HG02938 (cell line): ENCODE data around the gene POU3F1.

ENCODE experiments used
- ATAC-seq: cut with Tn5 transposase; IDR thresholded peaks from one replicate; pipeline ENCODE4 v1.9.1; 2021; ENCODE audit warnings: mild to moderate bottlenecking, moderate library complexity; ENCODE audit not compliant: unreplicated experiment

The POU3F1 gene

GRCh38 chr1:38006008-38006828 lies 40.4 kb downstream of the POU3F1 start:
- ATAC-seq: no peak

DNA sequence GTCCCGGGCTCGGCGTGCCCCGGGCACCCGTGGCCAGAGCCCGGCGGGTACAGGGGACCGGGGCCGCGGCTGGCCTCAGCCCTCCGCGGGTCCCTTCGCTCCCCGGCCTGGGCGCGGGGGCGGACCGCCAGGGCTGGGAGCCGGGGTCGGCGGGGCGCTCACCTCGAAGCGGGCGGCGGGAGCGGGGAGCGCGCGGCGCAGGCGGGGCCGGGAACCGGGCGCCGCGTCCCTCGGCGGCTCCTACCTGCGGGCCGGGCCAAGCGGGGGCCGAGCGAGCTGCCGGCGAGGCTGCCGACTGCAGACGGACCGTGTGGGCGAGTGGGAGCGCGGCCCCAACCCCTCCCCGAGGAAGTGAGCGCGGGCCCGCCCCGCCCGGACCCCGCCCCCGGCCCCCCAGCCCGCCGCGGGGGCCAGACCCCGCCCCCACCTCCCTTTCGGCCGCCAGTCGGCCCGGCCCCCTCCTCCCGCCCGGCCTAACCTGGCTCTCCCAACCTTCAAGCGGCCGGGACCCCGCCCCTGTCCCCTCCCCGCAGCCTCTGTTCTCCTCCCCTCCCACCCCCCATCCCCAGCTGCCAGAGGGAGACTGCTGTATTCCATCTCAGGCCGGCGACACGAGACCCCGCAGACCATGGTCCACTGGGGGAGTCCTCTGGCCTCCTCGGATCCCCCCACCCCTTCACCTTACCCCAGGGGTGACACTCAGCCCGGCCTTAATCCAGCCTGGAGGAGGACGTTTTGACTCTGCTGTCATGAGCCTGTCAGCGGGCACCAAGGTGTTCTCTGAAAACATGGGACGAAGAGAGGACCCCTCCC lies 41.2 kb downstream of the POU3F1 start, which contains the start of gene FHL3:
Gene FHL3 (minus strand): TSS at position 320 of the 813 bp plus-strand sequence. CDS start 6,102 bp downstream, outside the sequence.
- no peak for ATAC-seq

DNA sequence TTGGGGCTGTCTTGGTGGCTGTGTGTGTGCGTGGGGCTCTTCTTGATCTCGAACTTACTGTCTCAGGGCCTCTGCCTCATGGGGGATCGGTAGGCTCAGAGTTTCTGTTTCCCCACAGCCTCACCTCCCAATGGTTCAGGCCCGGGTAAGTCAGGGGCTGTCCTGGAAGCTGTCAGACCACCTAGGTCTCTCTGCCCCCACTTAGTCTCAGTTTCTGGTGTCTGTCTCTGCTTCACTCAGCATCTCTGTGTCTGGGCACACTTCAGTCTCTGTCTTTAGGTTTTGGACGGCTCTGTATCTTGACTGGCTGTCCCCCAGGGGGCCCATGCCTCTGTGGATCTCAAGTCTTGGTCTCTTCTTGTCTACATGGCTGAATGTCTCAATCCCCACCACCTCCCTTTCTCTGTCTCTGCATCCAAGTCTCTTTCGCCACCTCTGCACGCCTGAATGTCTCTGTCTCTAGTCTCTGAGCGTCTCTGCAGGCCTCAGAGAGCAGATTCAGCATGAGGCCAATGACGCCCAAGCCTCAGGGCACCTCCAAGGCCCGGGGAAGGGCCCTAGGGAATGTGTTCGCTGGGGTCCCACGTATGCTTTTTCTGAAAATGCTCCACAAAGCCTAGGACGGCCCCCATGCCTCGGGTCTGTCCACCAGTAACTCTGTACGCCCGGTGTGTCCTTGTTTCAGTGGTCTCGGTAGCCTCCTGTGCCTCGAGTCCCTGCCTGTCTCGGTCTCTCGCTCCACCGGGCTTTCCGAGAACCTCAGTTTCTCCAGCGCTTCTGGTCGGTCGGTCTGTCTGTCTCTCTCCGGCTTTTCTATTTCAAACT lies 42.1 kb downstream of the POU3F1 start:
- no peak for ATAC-seq

DNA sequence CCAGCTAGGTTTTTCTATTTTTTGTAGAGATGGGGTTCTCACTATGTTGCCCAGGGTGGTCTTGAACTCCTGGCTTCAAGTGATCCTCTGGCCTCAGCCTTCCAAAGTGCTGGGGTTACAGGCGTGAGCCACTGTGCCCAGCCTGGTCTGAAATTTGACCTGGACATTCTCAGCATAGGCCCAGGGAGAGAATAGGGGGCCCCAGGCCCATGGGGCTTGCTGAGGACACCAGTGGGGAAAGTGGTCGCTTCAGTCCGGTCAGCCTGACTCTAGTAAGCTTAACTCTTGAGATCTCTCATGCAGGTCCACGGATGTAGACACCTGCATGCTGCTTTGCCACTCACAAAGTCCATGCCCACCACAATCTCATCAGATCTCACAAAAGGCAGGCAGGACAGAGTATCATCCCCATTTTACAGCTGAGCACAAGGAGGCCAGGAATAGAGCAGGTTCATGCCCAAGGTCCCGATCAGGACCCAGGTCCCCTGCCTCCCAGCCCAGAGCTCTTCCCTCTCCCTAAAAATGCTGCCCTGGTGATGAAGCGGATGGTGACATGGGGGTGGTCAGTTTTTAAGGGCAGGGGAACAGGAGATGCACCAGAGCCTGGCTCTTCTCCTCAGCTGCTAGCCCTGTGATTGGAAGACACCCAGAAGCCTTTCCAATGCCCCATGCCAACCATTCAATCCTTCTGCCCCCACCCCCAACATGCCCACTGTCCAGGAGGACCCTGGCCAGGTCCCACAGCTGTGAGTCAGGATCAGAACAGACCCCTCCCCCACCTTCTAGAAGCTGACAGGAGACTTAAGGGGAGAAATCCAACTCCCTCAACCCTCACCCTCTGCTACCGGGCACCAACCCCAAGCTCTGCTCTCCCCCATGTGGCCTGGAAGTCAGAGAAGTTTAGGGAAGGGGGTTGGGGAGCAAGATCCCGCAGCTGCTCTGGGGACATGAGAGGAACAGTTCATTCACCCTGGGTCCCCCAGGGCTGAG lies 43.0 kb downstream of the POU3F1 start:
- no peak for ATAC-seq

DNA sequence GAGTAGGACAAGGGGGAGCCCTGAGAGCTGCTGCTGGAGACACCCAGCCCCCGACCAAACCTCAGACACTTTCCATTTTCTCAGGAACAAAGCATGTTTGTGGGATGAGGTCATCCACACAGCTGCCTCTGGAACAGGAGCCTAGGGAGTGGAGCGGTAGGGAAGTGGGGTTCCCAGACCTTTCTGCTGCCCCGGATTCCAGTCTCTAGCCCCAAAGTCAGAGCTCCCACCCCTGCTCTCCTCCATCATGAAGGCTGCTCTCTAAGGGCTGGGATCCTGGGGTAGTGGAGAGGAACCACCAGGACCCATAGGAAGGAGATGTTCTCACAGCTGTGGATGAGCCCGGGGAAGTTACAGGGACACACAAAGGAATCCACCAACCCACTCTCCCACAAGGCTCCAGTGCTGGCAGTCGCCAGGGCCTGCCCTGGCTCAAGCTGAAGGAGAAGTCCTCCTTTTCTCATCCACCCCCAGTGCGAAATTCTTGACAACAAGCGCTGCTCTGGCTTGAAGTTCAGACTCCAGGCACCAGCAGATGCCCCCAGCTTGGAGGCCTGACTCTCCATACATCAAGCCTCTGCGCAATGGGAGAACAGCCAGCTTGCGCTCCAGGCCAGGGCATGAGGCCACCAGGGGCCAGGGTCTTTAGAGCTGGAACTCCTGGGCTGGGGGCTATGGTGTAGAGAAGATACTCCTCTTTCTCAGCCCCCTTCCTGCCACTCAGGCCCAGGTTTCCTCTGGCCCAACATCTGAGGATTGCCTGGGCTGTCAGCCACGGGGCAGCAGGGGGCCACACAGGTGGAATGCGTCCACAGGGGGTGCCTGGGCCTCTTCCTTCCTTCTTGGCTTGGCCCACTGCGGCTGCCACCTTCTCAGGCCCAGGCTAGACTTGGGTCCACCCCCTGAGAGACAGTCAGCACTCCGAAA lies 45.8 kb downstream of the POU3F1 start:
- no peak for ATAC-seq

GRCh38 chr1:38000233-38000528 lies 46.4 kb downstream of the POU3F1 start:
- no peak for ATAC-seq

DNA sequence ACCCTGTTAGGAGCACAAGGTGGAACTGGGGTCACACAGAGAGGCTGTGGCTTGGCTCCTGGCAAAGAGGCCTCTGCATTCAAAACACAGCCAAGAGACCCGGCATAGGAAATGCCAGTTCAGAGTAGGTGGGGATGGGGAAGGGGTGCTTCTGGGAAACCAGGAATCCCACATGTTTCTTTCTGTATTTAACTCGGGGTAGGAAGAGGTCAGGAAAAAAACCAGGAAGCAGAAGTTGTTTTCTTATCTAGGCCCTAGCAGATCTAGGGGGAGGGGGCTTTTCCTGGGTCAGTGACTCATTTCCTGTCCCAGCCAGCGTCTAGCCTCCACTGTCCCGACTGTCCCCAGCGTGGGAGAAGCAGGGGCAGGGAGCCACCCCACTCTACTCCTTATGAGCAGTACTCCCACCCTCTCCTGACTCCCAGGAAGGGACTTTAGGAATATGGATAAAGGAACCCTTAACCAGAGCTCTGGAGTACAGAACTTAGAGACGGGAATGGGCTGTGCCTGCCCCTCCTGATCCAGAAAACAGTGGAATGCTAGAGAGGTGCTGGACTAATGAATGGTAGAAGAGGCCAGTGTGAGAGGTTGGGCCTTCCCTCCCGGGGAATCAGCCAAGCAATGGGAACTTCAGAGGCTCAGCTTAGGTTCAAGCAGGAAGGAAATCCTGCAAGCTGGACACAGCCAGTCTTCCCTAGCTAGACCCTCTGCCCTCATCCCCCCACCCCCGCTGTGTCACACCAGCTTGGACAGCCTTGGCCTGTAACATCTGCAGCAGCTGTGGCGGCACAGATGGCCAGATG lies 47.0 kb downstream of the POU3F1 start:
- no peak for ATAC-seq

DNA sequence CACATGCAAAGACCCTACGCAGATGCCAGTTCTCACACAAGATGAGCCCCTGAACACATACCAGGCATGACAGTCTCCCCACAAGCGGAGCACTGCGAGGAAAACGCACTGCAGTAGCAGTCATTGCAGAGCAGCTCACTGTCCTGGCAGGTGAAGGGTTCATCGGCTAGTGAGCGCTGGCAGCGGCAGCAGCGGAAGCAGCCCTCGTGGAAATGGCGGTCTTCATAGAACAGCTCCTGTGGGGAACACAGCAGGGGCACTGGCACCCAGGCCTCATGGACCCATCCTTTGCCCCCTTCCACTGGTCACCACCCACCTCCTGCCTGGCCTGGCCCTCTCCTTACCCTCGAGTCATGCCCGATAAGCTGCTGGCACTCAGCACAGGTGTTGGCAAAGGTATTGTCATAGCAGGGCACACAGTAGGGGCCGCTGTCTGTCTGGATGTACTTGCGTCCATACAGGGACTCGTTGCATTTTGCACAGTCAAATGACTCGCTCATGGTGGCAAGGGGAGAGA lies 47.6 kb downstream of the POU3F1 start:
- no peak for ATAC-seq

DNA sequence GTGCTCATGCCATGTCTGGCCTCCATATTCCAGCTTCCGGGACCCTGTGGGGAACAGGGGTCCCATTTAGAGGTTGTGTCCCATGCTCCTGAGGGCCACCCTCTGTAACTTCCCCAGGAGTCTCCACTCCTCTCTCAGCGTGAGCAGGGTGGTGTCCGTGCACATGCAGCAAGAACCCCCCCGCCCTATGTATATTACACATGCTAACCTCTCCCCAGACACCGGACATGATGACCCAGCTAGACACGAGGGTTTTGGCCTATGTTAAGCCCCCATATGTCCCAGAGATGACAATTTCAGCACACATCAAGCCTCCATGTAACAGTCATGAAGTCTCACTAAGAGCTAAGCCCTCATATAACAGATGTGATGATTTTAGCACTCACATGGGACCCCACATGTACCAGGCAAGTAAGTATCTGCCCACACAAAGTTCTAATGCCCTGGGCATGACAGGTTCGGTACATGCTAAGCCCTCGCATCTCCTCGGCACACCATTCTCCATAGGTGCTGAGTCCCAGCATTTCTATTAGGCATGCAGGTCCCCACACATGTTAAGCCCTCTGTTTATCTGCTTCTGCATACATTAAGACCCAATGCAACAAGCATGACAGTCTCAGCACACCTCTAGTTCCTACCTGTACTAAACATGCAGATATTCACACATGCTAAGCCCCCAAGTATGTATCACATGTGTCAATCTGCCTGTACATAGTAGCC lies 48.3 kb downstream of the POU3F1 start:
- no peak for ATAC-seq

- ATAC-seq: no peak
These were observed 49.1 kb downstream of the POU3F1 start for GRCh38 chr1:37997256-37998088.

GRCh38 chr1:37995751-37996345 lies 50.7 kb downstream of the POU3F1 start:
- no peak for ATAC-seq

DNA sequence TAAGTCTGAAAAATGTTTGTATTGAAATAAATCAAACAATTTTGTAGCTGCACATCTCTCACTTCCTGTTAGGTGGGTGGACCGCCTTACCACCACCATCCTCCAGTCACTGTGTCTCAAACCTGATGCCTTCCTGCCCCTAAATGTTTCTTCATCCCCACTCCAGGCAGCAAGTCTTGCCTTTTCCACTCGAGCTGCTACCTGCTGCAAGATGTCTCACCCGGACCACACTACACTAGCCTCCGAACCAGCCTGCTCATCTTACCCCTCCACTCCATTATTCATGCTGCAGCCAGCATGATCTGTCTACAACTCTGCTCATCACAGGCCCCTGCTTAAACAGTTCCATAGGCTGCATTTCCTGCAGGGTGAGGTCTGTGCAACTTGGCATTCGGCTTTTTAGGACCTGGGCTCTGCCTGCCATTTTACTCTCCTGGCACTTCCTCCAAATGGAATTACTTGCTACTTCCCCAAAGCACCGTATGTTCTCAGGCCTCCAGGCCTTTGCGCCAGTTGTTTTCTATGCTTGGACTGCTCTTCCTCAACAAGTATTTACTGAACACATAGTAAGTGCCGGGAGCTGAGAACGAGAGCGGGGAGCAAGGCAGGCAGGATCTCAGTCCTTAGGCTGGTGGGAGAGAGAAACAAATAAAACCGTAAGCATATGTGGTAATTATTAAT lies 51.6 kb downstream of the POU3F1 start:
- ATAC-seq: no peak
